DOHH2 (cell line): ENCODE data around the gene KRT28.

ENCODE experiments used
- H3F3A ChIP-seq: fragments of 200-600 bp; sonication (generic), shearing (Covaris generic); 2 replicates; pipeline ENCODE4 v1.6.0; 2016; ENCODE audit warnings: antibody characterized with exemption, mild to moderate bottlenecking; ENCODE audit not compliant: control insufficient read depth, insufficient read depth
- H3K27ac ChIP-seq: fragments of 200-600 bp; sonication (generic); 2 replicates; pipeline ENCODE4 v1.5.1; 2014; ENCODE audit warnings: low read depth, mild to moderate bottlenecking, low read length, moderate library complexity
- H3K27me3 ChIP-seq: fragments of 200-600 bp; sonication (generic); 2 replicates; pipeline ENCODE4 v1.6.1; 2014; ENCODE audit warnings: mild to moderate bottlenecking, low read length, mixed read lengths; ENCODE audit not compliant: control insufficient read depth
- H3K36me3 ChIP-seq: fragments of 200-600 bp; sonication (generic); 2 replicates; pipeline ENCODE4 v1.6.1; 2014; ENCODE audit warnings: mild to moderate bottlenecking, low read length, moderate library complexity, mixed read lengths; ENCODE audit not compliant: control insufficient read depth
- H3K4me1 ChIP-seq: fragments of 200-600 bp; sonication (generic); 2 replicates; pipeline ENCODE4 v1.6.1; 2014; ENCODE audit warnings: mild to moderate bottlenecking, low read length, mixed read lengths; ENCODE audit not compliant: control insufficient read depth
- H3K4me2 ChIP-seq: fragments of 200-600 bp; sonication (generic); 2 replicates; pipeline ENCODE4 v1.6.0; 2014; ENCODE audit warnings: mild to moderate bottlenecking, low read length, moderate library complexity
- H3K4me3 ChIP-seq: fragments of 200-600 bp; sonication (generic); 2 replicates; pipeline ENCODE4 v1.5.1; 2014; ENCODE audit warnings: mild to moderate bottlenecking, low read length, mixed read lengths
- H3K79me2 ChIP-seq: fragments of 200-600 bp; sonication (generic); 2 replicates; pipeline ENCODE4 v1.6.1; 2014; ENCODE audit warnings: mild to moderate bottlenecking, low read length, mixed read lengths; ENCODE audit not compliant: control insufficient read depth
- H3K9me2 ChIP-seq: fragments of 200-600 bp; sonication (generic); replicated peaks from 2 replicates; pipeline ENCODE4 v1.6.1; 2014; ENCODE audit warnings: mild to moderate bottlenecking, low read length, mixed read lengths; ENCODE audit not compliant: control insufficient read depth
- H3K9me3 ChIP-seq: fragments of 200-600 bp; sonication (generic); 2 replicates; pipeline ENCODE4 v1.6.1; 2014; ENCODE audit warnings: antibody characterized with exemption, low read length, mixed read lengths; ENCODE audit not compliant: control insufficient read depth, insufficient read depth
- H4K20me1 ChIP-seq: fragments of 200-600 bp; sonication (generic); 2 replicates; pipeline ENCODE4 v1.6.0; 2014; ENCODE audit warnings: low read depth, mild to moderate bottlenecking, antibody characterized with exemption, low read length, moderate library complexity; ENCODE audit not compliant: control insufficient read depth, insufficient read depth
- EZH2phosphoT487 ChIP-seq: fragments of 200-600 bp; sonication (generic); IDR thresholded peaks from 2 replicates; pipeline ENCODE4 v1.6.1; 2017; ENCODE audit warnings: borderline replicate concordance, mild to moderate bottlenecking, antibody characterized with exemption, low read length, moderate library complexity, mixed read lengths
- TF ChIP-seq, protein P1 (sequence below): fragments of 200-600 bp; sonication (generic); IDR thresholded peaks from one replicate; pipeline ENCODE4 v1.5.1; 2014; ENCODE audit warnings: antibody characterized with exemption, mild to moderate bottlenecking, low read depth, low read length; ENCODE audit not compliant: poor library complexity, severe bottlenecking

Gene KRT28

DNA sequence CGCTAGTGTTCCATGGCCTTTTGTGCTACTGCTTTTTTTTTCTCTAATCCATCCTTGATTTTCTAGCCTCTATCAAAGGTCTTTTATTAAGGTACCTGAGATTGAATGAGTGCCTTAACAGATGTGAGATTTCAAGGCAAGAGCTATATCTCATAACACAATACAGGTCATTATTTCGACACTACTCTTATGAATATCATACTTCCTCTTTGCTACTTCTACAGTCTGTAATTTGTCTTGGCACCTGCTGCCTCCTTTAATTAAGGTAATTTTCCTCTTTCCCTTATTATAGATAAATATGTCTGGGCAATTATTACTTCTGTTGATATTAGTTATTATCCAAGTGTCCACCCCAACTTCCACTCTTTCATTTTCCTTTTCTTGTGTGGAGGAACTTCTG is 5.3 kb downstream of the KRT28 start:
- no peaks in the 10 kb centered on the region for H3K4me1 ChIP-seq
- H3K27ac ChIP-seq: no peak overlapping the region
- no peak overlapping the region for H3K4me2 ChIP-seq
- no peak overlapping the region for H3K4me3 ChIP-seq
- no peaks in the 10 kb centered on the region for H3K36me3 ChIP-seq
- peaks cover 11% of the 10 kb centered on the region for H3K27me3 ChIP-seq
- H3F3A ChIP-seq: no peaks in the 10 kb centered on the region
- H3K9me3 ChIP-seq: no peaks in the 10 kb centered on the region
- no peaks in the 10 kb centered on the region for H4K20me1 ChIP-seq
- H3K9me2 ChIP-seq: no peaks in the 10 kb centered on the region
- no peaks in the 10 kb centered on the region for H3K79me2 ChIP-seq
- TF ChIP-seq, protein P1, sequence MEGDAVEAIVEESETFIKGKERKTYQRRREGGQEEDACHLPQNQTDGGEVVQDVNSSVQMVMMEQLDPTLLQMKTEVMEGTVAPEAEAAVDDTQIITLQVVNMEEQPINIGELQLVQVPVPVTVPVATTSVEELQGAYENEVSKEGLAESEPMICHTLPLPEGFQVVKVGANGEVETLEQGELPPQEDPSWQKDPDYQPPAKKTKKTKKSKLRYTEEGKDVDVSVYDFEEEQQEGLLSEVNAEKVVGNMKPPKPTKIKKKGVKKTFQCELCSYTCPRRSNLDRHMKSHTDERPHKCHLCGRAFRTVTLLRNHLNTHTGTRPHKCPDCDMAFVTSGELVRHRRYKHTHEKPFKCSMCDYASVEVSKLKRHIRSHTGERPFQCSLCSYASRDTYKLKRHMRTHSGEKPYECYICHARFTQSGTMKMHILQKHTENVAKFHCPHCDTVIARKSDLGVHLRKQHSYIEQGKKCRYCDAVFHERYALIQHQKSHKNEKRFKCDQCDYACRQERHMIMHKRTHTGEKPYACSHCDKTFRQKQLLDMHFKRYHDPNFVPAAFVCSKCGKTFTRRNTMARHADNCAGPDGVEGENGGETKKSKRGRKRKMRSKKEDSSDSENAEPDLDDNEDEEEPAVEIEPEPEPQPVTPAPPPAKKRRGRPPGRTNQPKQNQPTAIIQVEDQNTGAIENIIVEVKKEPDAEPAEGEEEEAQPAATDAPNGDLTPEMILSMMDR: no peak
- TF ChIP-seq EZH2phosphoT487: no peak

GRCh38 chr17:40793832-40794231 is 5.9 kb downstream of the KRT28 start:
- Histone ChIP-seq H3K9me2 (no peaks in the 10 kb centered on the region), H4K20me1 (no peaks in the 10 kb centered on the region), H3F3A (no peaks in the 10 kb centered on the region), H3K27ac (no peak overlapping the region), H3K27me3 (peaks cover 12% of the 10 kb centered on the region), H3K4me3 (no peak overlapping the region), H3K79me2 (no peaks in the 10 kb centered on the region), H3K36me3 (no peaks in the 10 kb centered on the region), H3K9me3 (no peaks in the 10 kb centered on the region), H3K4me1 (no peaks in the 10 kb centered on the region), H3K4me2 (no peak overlapping the region)
- TF ChIP-seq, protein P1: no peak

DNA sequence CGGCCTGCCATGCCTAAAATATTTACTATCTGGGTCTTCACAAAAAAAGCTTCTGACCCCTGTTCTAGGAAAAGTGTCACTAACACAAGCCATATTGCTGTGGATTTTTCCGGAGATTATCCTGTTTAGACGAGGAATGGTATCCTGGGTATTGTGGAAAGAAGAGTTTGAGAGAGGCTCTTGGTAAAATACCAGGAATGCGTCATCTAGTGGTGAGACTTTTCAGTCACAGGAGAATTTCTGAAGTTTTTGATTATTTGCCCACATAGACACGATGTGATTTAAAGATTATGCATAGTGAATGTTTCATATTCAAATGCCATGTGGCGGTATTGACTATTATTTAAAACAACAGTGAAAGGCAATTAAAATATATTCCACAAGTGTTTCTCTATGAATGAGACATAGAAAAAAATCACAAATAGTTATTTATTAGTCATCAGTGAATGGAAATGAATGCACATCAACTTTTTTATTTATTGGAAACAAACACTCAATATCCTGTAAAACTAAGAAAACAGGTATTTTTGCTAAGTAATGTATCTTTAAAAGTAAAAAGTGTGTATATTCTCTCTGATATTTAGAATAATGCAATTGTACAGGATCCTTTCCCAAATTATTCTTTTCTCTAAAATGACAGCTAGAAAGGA is 7.8 kb downstream of the KRT28 start:
- H3K4me3 ChIP-seq: no peak overlapping the region
- H3F3A ChIP-seq: no peaks in the 10 kb centered on the region
- no peaks in the 10 kb centered on the region for H3K36me3 ChIP-seq
- H3K9me2 ChIP-seq: no peaks in the 10 kb centered on the region
- H3K79me2 ChIP-seq: no peaks in the 10 kb centered on the region
- H3K4me2 ChIP-seq: no peak overlapping the region
- TF ChIP-seq, protein P1: no peak
- no peak for TF ChIP-seq EZH2phosphoT487
- no peaks in the 10 kb centered on the region for H4K20me1 ChIP-seq
- no peak overlapping the region for H3K27ac ChIP-seq
- H3K9me3 ChIP-seq: no peaks in the 10 kb centered on the region
- H3K4me1 ChIP-seq: no peaks in the 10 kb centered on the region
- H3K27me3 ChIP-seq: peaks cover 10% of the 10 kb centered on the region
